Endodermal cell (in vitro differentiated cells): ENCODE results near the gene MBTD1. TPM values are rescaled to one million over a fixed set of nuclear protein-coding genes. Genes with fewer than 3 reads are reported as not detected.

Experiments used
- DNase-seq: peaks from one replicate; pipeline ENCODE4 v3.0.0-alpha.2; 2017
- H3K27ac ChIP-seq: 2 replicates; pipeline ENCODE4 v1.5.1; 2013; ENCODE audit warnings: mild to moderate bottlenecking, low read depth, low read length, moderate library complexity
- H3K27me3 ChIP-seq: 2 replicates; pipeline ENCODE4 v1.6.1; 2013; ENCODE audit warnings: mild to moderate bottlenecking, low read length, moderate library complexity; ENCODE audit not compliant: insufficient read depth, control insufficient read depth, poor library complexity, severe bottlenecking
- H3K36me3 ChIP-seq: 2 replicates; pipeline ENCODE4 v1.7.0; 2013; ENCODE audit warnings: mild to moderate bottlenecking, low read length, moderate library complexity; ENCODE audit not compliant: control insufficient read depth, insufficient read depth
- H3K4me1 ChIP-seq: one replicate; pipeline ENCODE4 v1.7.0; 2013; ENCODE audit warnings: low read length; ENCODE audit not compliant: control insufficient read depth, insufficient read depth
- H3K4me3 ChIP-seq: 2 replicates; pipeline ENCODE4 v1.5.1; 2013; ENCODE audit warnings: mild to moderate bottlenecking, low read length, moderate library complexity
- H3K9ac ChIP-seq: 2 replicates; pipeline ENCODE4 v1.6.1; 2013; ENCODE audit warnings: mild to moderate bottlenecking, low read length, moderate library complexity; ENCODE audit not compliant: poor library complexity, severe bottlenecking; ENCODE audit errors: extremely low read depth
- H3K9me3 ChIP-seq: 2 replicates; pipeline ENCODE4 v1.6.1; 2013; ENCODE audit warnings: mild to moderate bottlenecking, low read length, moderate library complexity; ENCODE audit not compliant: control insufficient read depth
- H3K27ac Mint-ChIP-seq: 2 replicates; pipeline ENCODE4 v1.8.0; 2020; ENCODE audit warnings: mixed read lengths
- H3K27me3 Mint-ChIP-seq: 2 replicates; pipeline ENCODE4 v1.8.0; 2021; ENCODE audit warnings: mild to moderate bottlenecking, mixed read lengths; ENCODE audit not compliant: insufficient read depth
- H3K36me3 Mint-ChIP-seq: 2 replicates; pipeline ENCODE4 v1.8.0; 2020; ENCODE audit warnings: low read depth, mixed read lengths
- H3K4me1 Mint-ChIP-seq: 2 replicates; pipeline ENCODE4 v1.8.0; 2020; ENCODE audit warnings: mixed read lengths
- H3K4me3 Mint-ChIP-seq: 2 replicates; pipeline ENCODE4 v1.8.0; 2020; ENCODE audit warnings: mild to moderate bottlenecking, moderate library complexity, mixed read lengths
- H3K9me3 Mint-ChIP-seq: 2 replicates; pipeline ENCODE4 v1.8.0; 2020; ENCODE audit warnings: mild to moderate bottlenecking, mixed read lengths
- WGBS, 2 experiments: methylation state at CpG; one replicate each; pipeline versions ENCODE4 v1.1.5 to v1.1.7; 2013; ENCODE audit warnings: missing lambda C conversion rate in 2 of 2, mixed read lengths in 1 of 2; ENCODE audit not compliant: insufficient coverage in 1 of 2, insufficient read length in 1 of 2; 5-methylcytosine and 5-hydroxymethylcytosine counted together
- total RNA-seq, 2 donors: library from RNA; stranded (reverse); fragmentation: NEBNext Ultra II Directional in 1 of 2; extraction: Animal tissue kit (Norgen Biotek cat#: 25700) in 1 of 2; gene quantifications; 2 replicates in 1 of 2; 3 replicates in 1 of 2; pipeline ENCODE4 v1.2.1, GENCODE V29; 2021
- TF ChIP-seq, protein P1 (sequence below): fragments of 200-600 bp; sonication (generic); conservative IDR thresholded peaks from 2 replicates; pipeline ENCODE4 v1.5.0; 2021; ENCODE audit warnings: antibody characterized with exemption, mild to moderate bottlenecking

MBTD1 gene
- total RNA-seq, 2 donors from 2014 or later: 33.6 to 37.7 TPM

DNA sequence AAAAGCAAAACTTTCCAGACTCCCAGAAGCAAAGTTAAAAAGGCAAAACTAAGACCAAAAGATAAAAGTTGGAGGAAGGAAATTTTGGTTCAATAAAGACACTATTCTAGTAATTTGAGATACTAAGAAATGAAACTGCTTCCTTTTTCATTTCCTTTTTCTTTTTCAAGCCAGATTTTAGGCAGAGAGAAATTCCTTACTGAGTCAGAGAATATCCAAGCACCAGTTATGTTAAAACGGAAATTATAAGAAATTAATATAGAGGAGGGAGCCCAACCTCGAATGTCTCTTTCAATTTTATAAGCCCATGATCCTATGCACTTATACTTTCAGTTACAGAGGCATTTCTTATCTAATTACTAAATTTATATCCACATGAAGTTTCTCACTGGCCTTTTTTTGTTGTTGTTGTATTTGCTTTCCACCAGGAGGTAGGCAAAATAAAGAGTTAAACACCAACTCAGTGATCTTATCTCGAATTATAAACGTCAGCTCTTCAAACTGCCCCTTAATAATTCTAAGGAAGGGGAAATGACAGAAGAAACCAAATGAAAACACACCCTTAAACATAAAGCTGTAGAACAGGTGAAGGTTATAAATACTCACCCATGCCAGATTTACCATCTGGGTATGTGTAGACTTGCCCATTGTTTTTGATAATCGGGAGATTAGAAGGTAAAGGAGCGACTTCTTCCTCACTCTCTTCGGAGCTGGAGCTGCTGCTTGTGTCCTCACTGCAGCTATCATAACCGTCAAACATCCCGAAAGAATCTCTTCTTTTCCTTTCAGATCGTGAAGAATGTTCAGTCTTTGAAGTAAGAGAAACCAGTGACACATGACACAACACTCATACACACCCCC, 35.2 kb downstream of the MBTD1 start:
- Mint-ChIP-seq H3K36me3 (peaks cover 55% of the 10 kb centered on the region), H3K27ac (peak overlapping the region; percentile 37), H3K9me3 (no peaks in the 10 kb centered on the region), H3K27me3 (no peaks in the 10 kb centered on the region), H3K4me3 (no peak overlapping the region), H3K4me1 (peaks cover 12% of the 10 kb centered on the region)
- DNase-seq: no peak
- no peaks in the 10 kb centered on the region for H3K27me3 ChIP-seq
- no peak overlapping the region for H3K27ac ChIP-seq
- 88 to 92% methylated on average over 2 to 10 of the region's 10 CpGs for WGBS, 2 experiments
- peaks cover 41% of the 10 kb centered on the region for H3K36me3 ChIP-seq
- H3K4me1 ChIP-seq: no peaks in the 10 kb centered on the region
- TF ChIP-seq, protein P1, sequence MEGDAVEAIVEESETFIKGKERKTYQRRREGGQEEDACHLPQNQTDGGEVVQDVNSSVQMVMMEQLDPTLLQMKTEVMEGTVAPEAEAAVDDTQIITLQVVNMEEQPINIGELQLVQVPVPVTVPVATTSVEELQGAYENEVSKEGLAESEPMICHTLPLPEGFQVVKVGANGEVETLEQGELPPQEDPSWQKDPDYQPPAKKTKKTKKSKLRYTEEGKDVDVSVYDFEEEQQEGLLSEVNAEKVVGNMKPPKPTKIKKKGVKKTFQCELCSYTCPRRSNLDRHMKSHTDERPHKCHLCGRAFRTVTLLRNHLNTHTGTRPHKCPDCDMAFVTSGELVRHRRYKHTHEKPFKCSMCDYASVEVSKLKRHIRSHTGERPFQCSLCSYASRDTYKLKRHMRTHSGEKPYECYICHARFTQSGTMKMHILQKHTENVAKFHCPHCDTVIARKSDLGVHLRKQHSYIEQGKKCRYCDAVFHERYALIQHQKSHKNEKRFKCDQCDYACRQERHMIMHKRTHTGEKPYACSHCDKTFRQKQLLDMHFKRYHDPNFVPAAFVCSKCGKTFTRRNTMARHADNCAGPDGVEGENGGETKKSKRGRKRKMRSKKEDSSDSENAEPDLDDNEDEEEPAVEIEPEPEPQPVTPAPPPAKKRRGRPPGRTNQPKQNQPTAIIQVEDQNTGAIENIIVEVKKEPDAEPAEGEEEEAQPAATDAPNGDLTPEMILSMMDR: no peak
- H3K9me3 ChIP-seq: no peaks in the 10 kb centered on the region
- no peak overlapping the region for H3K9ac ChIP-seq
- H3K4me3 ChIP-seq: no peak overlapping the region

DNA sequence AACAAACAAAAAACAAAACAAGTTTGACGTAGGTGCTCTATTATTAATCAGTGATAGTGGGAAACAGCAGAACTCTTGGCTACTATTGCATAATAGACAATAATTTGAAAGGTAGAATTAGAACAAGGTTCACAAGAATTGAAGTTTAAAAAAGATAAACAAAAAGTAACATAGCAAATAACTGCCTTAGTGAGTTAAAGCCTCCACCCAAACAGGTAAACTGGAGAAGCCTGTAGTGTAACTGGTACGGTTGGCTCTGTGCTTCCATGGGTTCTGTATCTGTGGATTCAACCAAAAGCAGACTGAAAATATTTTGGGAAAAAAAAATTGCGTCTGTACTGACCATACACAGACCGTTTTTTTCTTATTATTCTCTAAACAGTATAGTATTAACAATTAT, 38.5 kb downstream of the MBTD1 start:
- no peak overlapping the region for H3K27ac ChIP-seq
- H3K4me3 ChIP-seq: no peak overlapping the region
- no peaks in the 10 kb centered on the region for H3K4me1 ChIP-seq
- 96 to 100% methylated on average over 1 to 4 of the region's 4 CpGs for WGBS, 2 experiments
- H3K27ac Mint-ChIP-seq: no peak overlapping the region
- no peaks in the 10 kb centered on the region for H3K9me3 Mint-ChIP-seq
- TF ChIP-seq, protein P1: no peak
- no peaks in the 10 kb centered on the region for H3K27me3 ChIP-seq
- no peak overlapping the region for H3K4me3 Mint-ChIP-seq
- H3K4me1 Mint-ChIP-seq: peaks cover 12% of the 10 kb centered on the region
- H3K36me3 Mint-ChIP-seq: peaks cover 57% of the 10 kb centered on the region
- no peak overlapping the region for H3K9ac ChIP-seq
- H3K36me3 ChIP-seq: peaks cover 72% of the 10 kb centered on the region
- no peaks in the 10 kb centered on the region for H3K9me3 ChIP-seq
- DNase-seq: no peak
- H3K27me3 Mint-ChIP-seq: no peaks in the 10 kb centered on the region

DNA sequence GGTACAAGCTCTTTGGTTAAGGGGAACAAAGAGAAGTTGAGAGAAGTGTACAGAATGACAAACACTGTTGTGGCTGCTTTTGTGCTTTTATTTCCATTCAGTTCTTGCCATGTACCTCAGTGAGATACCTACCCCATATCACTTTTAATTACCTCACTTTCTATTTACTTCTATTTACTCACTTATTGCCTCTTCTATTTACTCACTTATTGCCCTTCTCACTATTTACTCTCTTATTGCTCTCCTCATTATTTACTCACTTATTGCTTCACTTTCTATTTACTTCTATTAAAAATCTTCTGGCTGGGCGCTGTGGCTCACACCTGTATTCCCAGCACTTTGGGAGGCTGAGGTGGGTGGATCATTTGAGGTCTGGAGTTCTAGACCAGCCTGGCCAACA, 41.9 kb downstream of the MBTD1 start:
- H3K27me3 ChIP-seq: no peaks in the 10 kb centered on the region
- no peak overlapping the region for H3K9ac ChIP-seq
- Mint-ChIP-seq H3K27me3 (no peaks in the 10 kb centered on the region), H3K4me3 (no peak overlapping the region), H3K36me3 (peaks cover 56% of the 10 kb centered on the region), H3K9me3 (no peaks in the 10 kb centered on the region), H3K27ac (no peak overlapping the region), H3K4me1 (no peaks in the 10 kb centered on the region)
- no peak for DNase-seq
- H3K9me3 ChIP-seq: no peaks in the 10 kb centered on the region
- WGBS, 2 experiments: 100% methylated on average over 1 of the region's 1 CpG
- H3K36me3 ChIP-seq: peaks cover 85% of the 10 kb centered on the region
- no peak overlapping the region for H3K27ac ChIP-seq
- H3K4me1 ChIP-seq: no peaks in the 10 kb centered on the region
- no peak overlapping the region for H3K4me3 ChIP-seq
- TF ChIP-seq, protein P1: no peak
